Endothelial cell (in vitro differentiated cells): ENCODE data around the gene OR5K2. TPM values are rescaled to one million over a fixed set of nuclear protein-coding genes. Genes with fewer than 3 reads are reported as not detected.

Experiments
- DNase-seq: peaks from one replicate; pipeline ENCODE4 v3.0.0; 2021; ENCODE audit warnings: low spot score
- H3K27ac Mint-ChIP-seq: one replicate; pipeline ENCODE4 v1.8.0; 2021; ENCODE audit warnings: mixed read lengths, inconsistent platforms; ENCODE audit not compliant: unreplicated experiment
- H3K27me3 Mint-ChIP-seq: one replicate; pipeline ENCODE4 v1.8.0; 2021; ENCODE audit warnings: mild to moderate bottlenecking, moderate library complexity, mixed read lengths, inconsistent platforms; ENCODE audit not compliant: unreplicated experiment
- H3K36me3 Mint-ChIP-seq: one replicate; pipeline ENCODE4 v1.8.0; 2021; ENCODE audit warnings: mild to moderate bottlenecking, low read depth, mixed read lengths, inconsistent platforms; ENCODE audit not compliant: unreplicated experiment
- H3K4me1 Mint-ChIP-seq: one replicate; pipeline ENCODE4 v1.8.0; 2021; ENCODE audit warnings: mild to moderate bottlenecking, mixed read lengths, inconsistent platforms; ENCODE audit not compliant: unreplicated experiment
- H3K4me3 Mint-ChIP-seq: one replicate; pipeline ENCODE4 v1.8.0; 2021; ENCODE audit warnings: mild to moderate bottlenecking, mixed read lengths, inconsistent platforms; ENCODE audit not compliant: unreplicated experiment
- H3K9me3 Mint-ChIP-seq: one replicate; pipeline ENCODE4 v1.8.0; 2021; ENCODE audit warnings: mixed read lengths, inconsistent platforms; ENCODE audit not compliant: unreplicated experiment
- CTCF ChIP-seq: fragments of 200-600 bp; sonication (generic); IDR thresholded peaks from one replicate; pipeline ENCODE4 v1.5.0; 2021; ENCODE audit warnings: antibody characterized with exemption; ENCODE audit not compliant: unreplicated experiment
- total RNA-seq: library from RNA; stranded (reverse); fragmentation: NEBNext Ultra II Directional; extraction: Animal tissue kit (Norgen Biotek cat#: 25700); gene quantifications from one replicate; pipeline ENCODE4 v1.2.1, GENCODE V29; 2021; ENCODE audit not compliant: unreplicated experiment

Gene OR5K2
- total RNA-seq, 1 donor from 2014 or later = not detected

DNA sequence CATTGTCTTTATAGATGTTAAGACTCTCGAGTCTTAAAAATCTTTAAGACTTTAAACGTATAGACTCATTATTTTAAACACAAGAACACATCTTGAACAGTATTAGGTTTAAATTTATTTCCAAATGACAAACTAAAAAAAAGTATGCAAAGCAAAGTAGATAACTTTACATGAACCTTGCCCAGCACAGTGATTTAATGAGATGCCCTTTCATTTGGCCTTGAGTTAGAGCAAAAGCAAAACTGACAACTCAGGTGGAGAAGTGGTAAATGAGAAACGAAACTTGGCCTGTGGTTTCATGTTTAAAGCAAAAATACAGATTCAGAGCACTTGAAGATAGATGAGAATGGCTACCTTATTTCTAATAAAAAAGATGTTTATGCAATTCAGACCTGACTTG is 42.9 kb downstream of the OR5K2 start:
- Mint-ChIP-seq H3K27me3 (no peaks in the 10 kb centered on the region), H3K36me3 (no peaks in the 10 kb centered on the region), H3K4me1 (no peaks in the 10 kb centered on the region), H3K27ac (no peak overlapping the region), H3K4me3 (no peak overlapping the region), H3K9me3 (no peaks in the 10 kb centered on the region)
- TF ChIP-seq CTCF = no peak
- no peak for DNase-seq

DNA sequence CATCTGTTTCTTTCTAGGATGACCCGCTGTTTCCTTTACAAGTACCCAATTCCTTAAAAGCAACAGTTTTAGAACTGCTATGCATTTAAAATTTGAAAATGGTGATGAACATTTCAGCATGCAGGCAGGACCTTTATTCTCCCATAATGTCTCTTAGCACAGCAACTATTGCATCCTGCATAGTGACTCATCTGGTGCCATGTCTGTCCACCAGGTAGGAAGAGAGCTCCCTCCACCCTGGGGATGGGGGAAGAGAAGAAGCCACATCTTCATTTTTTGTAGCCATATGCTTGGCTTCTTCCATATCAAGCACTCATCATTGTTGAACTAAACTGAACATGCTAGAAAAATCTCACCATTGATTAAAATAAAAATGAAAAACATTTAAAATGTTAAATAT is 44.2 kb downstream of the OR5K2 start:
- TF ChIP-seq CTCF = no peak
- DNase-seq = no peak
- Mint-ChIP-seq H3K27me3 (no peaks in the 10 kb centered on the region), H3K36me3 (no peaks in the 10 kb centered on the region), H3K4me1 (no peaks in the 10 kb centered on the region), H3K9me3 (no peaks in the 10 kb centered on the region), H3K27ac (no peak overlapping the region), H3K4me3 (no peak overlapping the region)

DNA sequence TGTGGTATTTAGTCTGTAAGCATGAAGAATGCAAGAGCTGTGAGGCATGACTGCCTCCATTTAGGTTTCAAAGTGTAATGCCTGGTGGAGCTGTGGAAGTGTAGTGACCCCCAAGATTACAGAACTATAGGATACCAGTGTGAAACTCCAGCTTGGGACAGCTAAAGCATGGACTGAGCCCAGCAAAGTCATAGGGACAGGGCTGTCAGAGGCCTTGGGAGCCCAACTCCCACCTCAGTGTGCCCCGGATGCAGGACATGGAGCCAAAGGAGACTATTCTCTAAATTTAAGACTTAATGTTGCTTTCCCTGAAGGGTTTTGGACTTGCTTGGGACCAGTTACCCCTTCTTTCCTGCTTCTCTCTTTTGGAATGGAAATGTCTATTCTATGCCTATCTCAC is 45.1 kb downstream of the OR5K2 start:
- Mint-ChIP-seq H3K36me3 (no peaks in the 10 kb centered on the region), H3K4me1 (no peaks in the 10 kb centered on the region), H3K27me3 (no peaks in the 10 kb centered on the region), H3K4me3 (no peak overlapping the region), H3K27ac (no peak overlapping the region), H3K9me3 (no peaks in the 10 kb centered on the region)
- TF ChIP-seq CTCF = no peak
- no peak for DNase-seq

DNA sequence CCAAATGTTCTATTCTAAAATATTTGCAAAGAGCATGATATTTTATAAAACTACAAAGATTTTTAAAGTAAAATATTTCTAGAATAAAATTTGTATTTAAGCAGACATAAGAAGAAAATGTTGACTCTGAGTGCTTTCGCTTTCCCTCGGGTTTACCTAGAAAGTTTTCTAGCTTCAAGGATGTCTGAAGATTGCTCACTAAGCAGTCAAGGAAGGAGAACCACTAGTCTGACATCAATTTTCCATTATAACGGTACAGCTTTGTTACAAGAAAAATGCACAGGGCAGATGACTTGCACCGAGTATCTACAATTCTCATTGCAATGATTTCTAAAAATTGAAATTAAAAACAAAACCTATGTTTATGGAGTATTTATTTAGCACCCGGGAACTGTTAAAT is 48.5 kb downstream of the OR5K2 start:
- DNase-seq = no peak
- no peaks in the 10 kb centered on the region for H3K9me3 Mint-ChIP-seq
- H3K4me3 Mint-ChIP-seq = no peak overlapping the region
- TF ChIP-seq CTCF = no peak
- H3K27ac Mint-ChIP-seq = no peak overlapping the region
- no peaks in the 10 kb centered on the region for H3K36me3 Mint-ChIP-seq
- H3K4me1 Mint-ChIP-seq = no peaks in the 10 kb centered on the region
- H3K27me3 Mint-ChIP-seq = no peaks in the 10 kb centered on the region

Other genes with a start within 250 kb of the OR5K2 start
- not detected for gene OR5H6, start 233.4 kb upstream of the OR5K2 start, total RNA-seq
- not detected for gene OR5H2, start 215.2 kb upstream of the OR5K2 start, total RNA-seq
- not detected for gene OR5K4, start 143.8 kb upstream of the OR5K2 start, total RNA-seq
- gene OR5K3, start 107.0 kb upstream of the OR5K2 start, total RNA-seq = not detected
- not detected for gene OR5K1, start 34.5 kb upstream of the OR5K2 start, total RNA-seq
- gene CLDND1, start 25.2 kb downstream of the OR5K2 start, total RNA-seq = 118 TPM
- not detected for gene GPR15, start 34.3 kb downstream of the OR5K2 start, total RNA-seq
- gene CPOX, start 95.9 kb downstream of the OR5K2 start, total RNA-seq = 21.5 TPM